ENCODE data around the gene PCOLCE2. TPM values are rescaled to one million over a fixed set of nuclear protein-coding genes. Genes with fewer than 3 reads are reported as not detected.

PCOLCE2 gene
- polyA plus RNA-seq, 1 donor (not counting 4 experiments of a cell fraction or from before 2014, with no cell fraction given): 2.4 TPM

DNA sequence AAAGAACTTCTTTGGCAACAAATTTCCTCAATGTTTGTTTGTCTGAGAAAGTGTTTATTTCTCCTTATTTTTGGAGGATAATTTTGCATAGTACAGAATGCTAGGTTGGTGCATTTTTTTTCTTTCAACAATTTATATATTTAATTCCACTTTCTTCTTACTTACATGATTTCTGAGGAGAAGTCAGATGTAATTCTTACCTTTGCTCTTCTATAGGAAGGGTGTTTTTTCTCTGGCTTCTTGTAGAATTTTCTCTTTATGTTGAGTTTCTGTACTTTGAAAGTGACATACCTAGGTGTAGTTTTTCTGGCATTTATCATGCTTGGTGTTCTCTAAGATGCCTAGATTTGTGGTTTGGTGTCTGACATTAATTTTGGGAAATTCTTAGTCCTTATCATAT is 34.8 kb upstream of the PCOLCE2 start:
- H3K9me1 ChIP-seq (ENCODE audit: control insufficient read depth, extremely low read depth, insufficient read depth, low read length): no peaks in the 10 kb centered on the region
- no peaks in the 10 kb centered on the region for H3K36me3 ChIP-seq (ENCODE audit: control insufficient read depth in 2 of 2, extremely low read depth in 1 of 2, insufficient read depth in 2 of 2, low read length in 2 of 2)
- peaks cover 11% of the 10 kb centered on the region for H3K4me1 ChIP-seq (ENCODE audit: control insufficient read depth, extremely low read depth, insufficient read depth, low read length)
- H3K9ac ChIP-seq (ENCODE audit: control insufficient read depth, extremely low read depth, insufficient read depth, low read length): no peak overlapping the region
- H3K27me3 ChIP-seq (ENCODE audit: control insufficient read depth, extremely low read depth, insufficient read depth, low read length): no peaks in the 10 kb centered on the region
- no peak overlapping the region for H3K4me2 ChIP-seq (ENCODE audit: control insufficient read depth, extremely low read depth, insufficient read depth, low read depth, low read length)
- H3K9me3 ChIP-seq (ENCODE audit: control insufficient read depth, low read depth, low read length): no peaks in the 10 kb centered on the region
- H3K79me2 ChIP-seq (ENCODE audit: control insufficient read depth, insufficient read depth, low read length): no peaks in the 10 kb centered on the region
- no peaks in the 10 kb centered on the region for H4K20me1 ChIP-seq (ENCODE audit: control insufficient read depth, extremely low read depth, insufficient read depth, low read length)
- no peak for TF ChIP-seq EZH2 (IDR thresholded peaks at IDR 0.05; ENCODE audit: low read length)
- TF ChIP-seq, protein P1, sequence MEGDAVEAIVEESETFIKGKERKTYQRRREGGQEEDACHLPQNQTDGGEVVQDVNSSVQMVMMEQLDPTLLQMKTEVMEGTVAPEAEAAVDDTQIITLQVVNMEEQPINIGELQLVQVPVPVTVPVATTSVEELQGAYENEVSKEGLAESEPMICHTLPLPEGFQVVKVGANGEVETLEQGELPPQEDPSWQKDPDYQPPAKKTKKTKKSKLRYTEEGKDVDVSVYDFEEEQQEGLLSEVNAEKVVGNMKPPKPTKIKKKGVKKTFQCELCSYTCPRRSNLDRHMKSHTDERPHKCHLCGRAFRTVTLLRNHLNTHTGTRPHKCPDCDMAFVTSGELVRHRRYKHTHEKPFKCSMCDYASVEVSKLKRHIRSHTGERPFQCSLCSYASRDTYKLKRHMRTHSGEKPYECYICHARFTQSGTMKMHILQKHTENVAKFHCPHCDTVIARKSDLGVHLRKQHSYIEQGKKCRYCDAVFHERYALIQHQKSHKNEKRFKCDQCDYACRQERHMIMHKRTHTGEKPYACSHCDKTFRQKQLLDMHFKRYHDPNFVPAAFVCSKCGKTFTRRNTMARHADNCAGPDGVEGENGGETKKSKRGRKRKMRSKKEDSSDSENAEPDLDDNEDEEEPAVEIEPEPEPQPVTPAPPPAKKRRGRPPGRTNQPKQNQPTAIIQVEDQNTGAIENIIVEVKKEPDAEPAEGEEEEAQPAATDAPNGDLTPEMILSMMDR (optimal IDR thresholded peaks at IDR 0.05 in 1 of 3, IDR thresholded peaks at IDR 0.05 in 1 of 3, conservative IDR thresholded peaks at IDR 0.05 in 1 of 3; ENCODE audit: extremely low read depth in 1 of 3, insufficient read depth in 2 of 3, low read length in 3 of 3): no peak
- H2AFZ ChIP-seq (ENCODE audit: control insufficient read depth, low read length): no peak overlapping the region
- DNase-seq (ENCODE audit: low read depth, low spot score): no peak
- H3K4me3 ChIP-seq (ENCODE audit: control insufficient read depth in 2 of 3, extremely low read depth in 1 of 3, insufficient read depth in 2 of 3, low read depth in 1 of 3, low read length in 3 of 3): no peak overlapping the region
- dilution Hi-C loops (cut with MboI; ENCODE audit: extremely low pct_ligation_motif_present, low sequenced_read_pairs): no loop called here
- no peak for FAIRE-seq
- no peak overlapping the region for H3K27ac ChIP-seq (ENCODE audit: control insufficient read depth, insufficient read depth, low read length)

DNA sequence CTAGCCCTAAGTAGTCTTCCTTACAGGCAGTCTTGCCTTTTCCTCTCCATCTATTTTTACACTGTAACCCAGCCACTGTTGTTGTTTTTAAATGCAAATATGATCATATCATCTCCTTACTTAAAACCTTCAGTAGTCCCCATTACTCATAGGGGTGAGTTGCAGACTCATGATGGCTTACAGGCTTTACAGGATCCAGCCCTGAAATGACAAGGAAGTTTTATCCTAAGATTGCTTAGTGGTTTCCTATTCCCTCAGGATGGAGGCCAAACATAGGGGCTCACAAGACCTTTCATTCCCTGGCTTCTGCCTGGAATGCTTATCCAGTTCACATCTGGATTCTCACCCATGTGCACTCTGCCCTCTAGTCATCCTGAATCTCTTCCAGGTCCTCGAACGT is 27.7 kb upstream of the PCOLCE2 start:
- Histone ChIP-seq H3K4me3 (ENCODE audit: control insufficient read depth in 2 of 3, extremely low read depth in 1 of 3, insufficient read depth in 2 of 3, low read depth in 1 of 3, low read length in 3 of 3) (no peak overlapping the region), H3K4me1 (ENCODE audit: control insufficient read depth, extremely low read depth, insufficient read depth, low read length) (no peaks in the 10 kb centered on the region), H3K9ac (ENCODE audit: control insufficient read depth, extremely low read depth, insufficient read depth, low read length) (no peak overlapping the region), H3K79me2 (ENCODE audit: control insufficient read depth, insufficient read depth, low read length) (no peaks in the 10 kb centered on the region), H3K27ac (ENCODE audit: control insufficient read depth, insufficient read depth, low read length) (no peak overlapping the region), H3K36me3 (ENCODE audit: control insufficient read depth in 2 of 2, extremely low read depth in 1 of 2, insufficient read depth in 2 of 2, low read length in 2 of 2) (no peaks in the 10 kb centered on the region), H3K9me3 (ENCODE audit: control insufficient read depth, low read depth, low read length) (no peaks in the 10 kb centered on the region), H3K27me3 (ENCODE audit: control insufficient read depth, extremely low read depth, insufficient read depth, low read length) (no peaks in the 10 kb centered on the region), H3K4me2 (ENCODE audit: control insufficient read depth, extremely low read depth, insufficient read depth, low read depth, low read length) (no peak overlapping the region), H3K9me1 (ENCODE audit: control insufficient read depth, extremely low read depth, insufficient read depth, low read length) (no peaks in the 10 kb centered on the region), H2AFZ (ENCODE audit: control insufficient read depth, low read length) (no peak overlapping the region), H4K20me1 (ENCODE audit: control insufficient read depth, extremely low read depth, insufficient read depth, low read length) (no peaks in the 10 kb centered on the region)
- no peak for DNase-seq (ENCODE audit: low read depth, low spot score)
- dilution Hi-C loops (cut with MboI; ENCODE audit: extremely low pct_ligation_motif_present, low sequenced_read_pairs): no loop called here
- TF ChIP-seq, protein P1 (optimal IDR thresholded peaks at IDR 0.05 in 1 of 3, IDR thresholded peaks at IDR 0.05 in 1 of 3, conservative IDR thresholded peaks at IDR 0.05 in 1 of 3; ENCODE audit: extremely low read depth in 1 of 3, insufficient read depth in 2 of 3, low read length in 3 of 3): no peak
- no peak for TF ChIP-seq EZH2 (IDR thresholded peaks at IDR 0.05; ENCODE audit: low read length)
- no peak for FAIRE-seq
